ENCODE data around the gene LAPTM5. TPM values are rescaled to one million over a fixed set of nuclear protein-coding genes. Genes with fewer than 3 reads are reported as not detected.

LAPTM5 gene
- total and polyA plus RNA-seq, 2 donors (not counting 3 experiments of a cell fraction or from before 2014, with no cell fraction given): 83.4 to 95.2 TPM

GRCh38 chr1:30726236-30726635 is 31.3 kb downstream of the LAPTM5 start:
- no peaks in the 10 kb centered on the region for H3K9me3 ChIP-seq (replicated peaks; ENCODE audit: control insufficient read depth, insufficient read depth, low read length)
- ChIA-PET CTCF (interaction anchor here (0.6 to 6.4 kb wide), 5 partner anchors 43 to 184 kb away, joined by 3 to 100 read pairs (median 7); no protein-coding TSS in a partner anchor), POLR2A (no interaction called here)
- H3K27me3 ChIP-seq (ENCODE audit: control insufficient read depth in 2 of 2, insufficient read depth in 2 of 2, low read length in 2 of 2): no peaks in the 10 kb centered on the region
- no peaks in the 10 kb centered on the region for H3K4me1 ChIP-seq (ENCODE audit: control insufficient read depth, extremely low read depth, insufficient read depth, low read length)
- no peaks in the 10 kb centered on the region for H3K9me1 ChIP-seq (replicated peaks; ENCODE audit: control insufficient read depth, extremely low read depth, insufficient read depth, low read length)
- dilution Hi-C loops (cut with MboI; ENCODE audit: extremely low pct_ligation_motif_present, low sequenced_read_pairs) (no loop called here), intact Hi-C loops (cut with micrococcal nuclease) (no loop called here)
- no peak overlapping the region for H3K27ac ChIP-seq (ENCODE audit: insufficient read depth, low read depth, low read length)
- no peak overlapping the region for H3K4me3 ChIP-seq (replicated peaks in 1 of 3; ENCODE audit: insufficient read depth in 1 of 3, low read depth in 1 of 3, low read length in 3 of 3)
- DNase-seq (ENCODE audit: low read depth, low spot score) (no peak), FAIRE-seq (no peak)
- no peak overlapping the region for H3K9ac ChIP-seq (replicated peaks; ENCODE audit: extremely low read depth, insufficient read depth, low read length)
- no peaks in the 10 kb centered on the region for H4K20me1 ChIP-seq (replicated peaks; ENCODE audit: control insufficient read depth, extremely low read depth, insufficient read depth, low read length)
- TF ChIP-seq CTCF (IDR thresholded peaks at IDR 0.05; ENCODE audit: extremely low read depth in 1 of 2, insufficient read depth in 1 of 2, low read depth in 1 of 2, low read length in 2 of 2) (no peak), EZH2 (IDR thresholded peaks at IDR 0.05; ENCODE audit: borderline replicate concordance, low read depth, low read length, severe bottlenecking) (no peak), POLR2AphosphoS5 (IDR thresholded peaks at IDR 0.05; ENCODE audit: insufficient read depth, low read depth, low read length) (no peak), GATA2 (IDR thresholded peaks at IDR 0.05; ENCODE audit: insufficient read depth, insufficient read length, low read depth, low read length) (no peak), MAX (IDR thresholded peaks at IDR 0.05; ENCODE audit: insufficient read depth, insufficient read length) (no peak), MYC (IDR thresholded peaks at IDR 0.05; ENCODE audit: low read depth, low read length) (no peak), JUN (IDR thresholded peaks at IDR 0.05; ENCODE audit: borderline replicate concordance, insufficient read depth, insufficient read length, low read depth) (no peak), FOS (IDR thresholded peaks at IDR 0.05; ENCODE audit: borderline replicate concordance, insufficient read depth, low read length) (no peak), POLR2A (IDR thresholded peaks at IDR 0.05; ENCODE audit: low read depth, low read length) (no peak)
- no peak overlapping the region for H3K4me2 ChIP-seq (ENCODE audit: insufficient read depth, low read length)
- no peaks in the 10 kb centered on the region for H3K36me3 ChIP-seq (ENCODE audit: control insufficient read depth in 2 of 2, extremely low read depth in 1 of 2, insufficient read depth in 2 of 2, low read length in 2 of 2)
- no peak overlapping the region for H2AFZ ChIP-seq (ENCODE audit: low read depth, low read length)
- BruUV-seq (replicated peaks): no TSS peak
- no peaks in the 10 kb centered on the region for H3K79me2 ChIP-seq (ENCODE audit: control insufficient read depth, insufficient read depth, low read length)
